GM19023 (cell line): ENCODE data around the gene ATL2.
"Not testable (repeated sequence)": the region's sequence is repeated elsewhere in the genome, so short reads cannot be mapped to it uniquely, and the experiment has no call there.

Experiments
- ATAC-seq: cut with Tn5 transposase; IDR thresholded peaks from one replicate; pipeline ENCODE4 v1.9.1; 2021; ENCODE audit warnings: mild to moderate bottlenecking, moderate library complexity; ENCODE audit not compliant: unreplicated experiment

ATL2 gene

GRCh38 chr2:38394041-38394440 lies 17.0 kb upstream of the ATL2 start:
- no peak for ATAC-seq

- no peak for ATAC-seq
These were observed 13.9 kb upstream of the ATL2 start for GRCh38 chr2:38390947-38391346.

DNA sequence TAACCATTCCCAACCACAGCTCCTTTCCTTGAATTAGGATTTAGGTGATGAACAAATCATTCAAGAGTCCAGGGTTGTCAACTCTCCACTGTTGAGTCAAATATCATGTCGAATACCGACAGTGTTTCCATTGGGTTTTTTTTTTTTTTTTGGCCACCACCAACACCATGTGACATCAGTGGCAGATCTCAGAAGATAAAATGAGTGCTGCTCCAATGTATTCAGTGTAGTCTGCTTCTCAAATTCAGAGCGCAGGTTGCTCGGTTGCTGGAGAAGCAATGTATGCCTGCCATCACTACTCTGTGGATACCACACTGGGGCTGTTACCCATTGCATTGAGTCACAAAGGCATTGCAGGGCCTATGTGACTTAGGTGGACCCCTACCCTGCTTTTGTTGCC lies 10.8 kb upstream of the ATL2 start:
- ATAC-seq = no peak

GRCh38 chr2:38386821-38387220 lies 9.7 kb upstream of the ATL2 start:
- no peak for ATAC-seq

DNA sequence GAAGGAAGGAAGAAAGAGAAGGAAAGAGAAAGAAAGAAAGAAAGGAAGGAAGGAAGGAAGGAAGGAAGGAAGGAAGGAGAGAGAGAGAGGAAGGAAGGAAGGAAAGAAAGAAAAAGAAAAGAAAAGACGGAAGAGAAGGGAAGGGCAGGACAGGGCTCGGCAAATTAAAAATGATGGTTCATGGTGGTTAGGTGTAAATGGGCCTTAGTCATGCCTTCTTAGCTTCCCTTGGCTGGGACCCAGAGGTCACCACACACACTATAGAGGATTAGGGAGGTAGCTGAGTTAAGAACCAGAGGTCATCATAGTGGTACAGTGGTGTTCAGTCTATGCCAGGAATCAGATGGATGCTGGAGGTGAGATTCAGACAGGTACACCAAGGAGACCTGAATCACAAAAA lies 9.3 kb upstream of the ATL2 start:
- no peak for ATAC-seq

- ATAC-seq = no peak
These were observed 7.3 kb upstream of the ATL2 start for GRCh38 chr2:38384338-38384737.

DNA sequence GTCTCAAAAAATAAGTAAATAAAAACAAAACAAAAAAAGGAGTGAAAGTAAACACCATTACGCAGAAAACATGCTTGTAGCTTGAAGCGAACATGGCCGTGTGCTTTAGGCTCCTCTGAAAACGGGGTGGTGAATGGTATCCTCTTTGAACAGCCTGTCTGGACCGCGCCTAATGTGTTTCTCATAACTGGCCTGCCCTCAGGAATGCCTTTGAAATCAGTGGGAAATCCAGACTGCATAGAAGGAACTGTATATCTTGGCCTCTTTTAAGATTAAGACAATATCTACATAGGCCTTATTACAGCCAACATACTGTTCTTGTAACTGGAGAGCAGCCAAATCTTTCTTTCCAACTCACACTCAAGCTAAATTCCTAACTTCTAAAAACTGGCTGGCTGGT lies 6.7 kb upstream of the ATL2 start:
- ATAC-seq = not testable (repeated sequence)

DNA sequence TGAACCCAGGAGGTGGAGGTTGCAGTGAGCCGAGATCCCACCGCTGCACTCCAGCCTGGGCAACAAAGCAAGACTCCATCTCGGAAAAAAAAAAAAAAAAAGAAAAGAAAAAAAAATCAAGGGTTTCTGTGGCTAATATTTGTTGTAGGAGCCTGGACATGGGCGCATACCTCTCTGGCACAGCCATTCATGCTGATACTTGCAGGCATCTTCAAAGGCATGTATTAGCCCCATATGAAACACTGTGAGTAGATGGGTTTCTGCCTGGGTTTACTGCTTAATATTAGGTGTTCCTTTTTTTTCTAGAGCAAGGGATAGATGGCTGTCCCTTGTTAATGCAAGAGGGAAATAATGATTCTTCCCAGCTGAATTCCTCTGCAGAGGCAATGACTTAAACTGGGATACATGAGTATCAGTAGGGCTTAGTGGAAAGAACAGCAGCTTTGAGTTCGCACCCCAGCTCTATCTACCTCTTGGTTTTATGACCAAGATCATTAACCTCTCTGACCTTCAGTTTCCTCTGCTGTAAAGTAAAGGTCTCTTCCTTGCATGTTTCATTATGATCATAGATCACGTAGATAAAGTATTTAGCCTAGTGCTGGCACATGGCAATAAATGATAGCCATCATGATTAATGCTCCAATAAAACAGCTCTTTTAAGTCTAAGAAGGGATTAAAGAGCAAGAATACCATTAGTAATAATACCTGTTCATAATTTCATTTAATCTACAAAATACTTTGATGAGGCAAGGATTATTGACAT lies 4.5 kb upstream of the ATL2 start:
- ATAC-seq = no peak

DNA sequence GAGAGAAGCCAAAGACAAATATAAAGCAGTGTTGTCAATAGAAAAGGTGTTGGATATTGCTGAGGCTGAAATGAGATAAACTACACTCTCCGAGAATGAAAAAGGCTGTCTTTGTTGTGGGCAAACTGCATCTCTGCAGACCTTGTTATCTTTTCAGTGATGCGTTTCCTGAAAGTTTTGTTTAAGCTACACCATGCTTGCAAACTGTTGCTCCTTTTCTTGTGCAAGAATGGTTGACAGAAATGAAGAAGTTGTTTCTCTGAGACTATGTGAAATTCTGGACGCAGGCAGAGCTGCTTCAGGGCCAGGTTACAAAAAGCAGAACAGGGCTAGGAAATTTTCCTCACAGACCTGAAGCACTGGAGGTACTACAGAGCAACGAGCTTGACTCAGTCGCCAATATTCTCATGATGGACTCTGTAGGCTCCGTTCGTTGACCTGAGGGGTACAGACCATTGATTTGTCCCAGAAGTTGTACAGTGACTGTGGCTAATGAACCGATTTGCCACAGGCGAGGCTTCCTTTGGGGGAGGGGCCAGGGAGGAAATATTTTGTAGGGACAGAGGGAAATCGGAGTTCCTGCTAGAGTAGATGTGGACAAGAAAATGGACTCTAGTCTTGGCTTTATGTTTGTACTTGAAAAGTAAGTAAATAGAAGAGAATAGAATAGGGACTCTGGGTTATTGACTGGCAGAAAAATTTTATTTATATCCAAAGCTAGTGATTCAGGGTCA lies 3.5 kb upstream of the ATL2 start:
- ATAC-seq = no peak

DNA sequence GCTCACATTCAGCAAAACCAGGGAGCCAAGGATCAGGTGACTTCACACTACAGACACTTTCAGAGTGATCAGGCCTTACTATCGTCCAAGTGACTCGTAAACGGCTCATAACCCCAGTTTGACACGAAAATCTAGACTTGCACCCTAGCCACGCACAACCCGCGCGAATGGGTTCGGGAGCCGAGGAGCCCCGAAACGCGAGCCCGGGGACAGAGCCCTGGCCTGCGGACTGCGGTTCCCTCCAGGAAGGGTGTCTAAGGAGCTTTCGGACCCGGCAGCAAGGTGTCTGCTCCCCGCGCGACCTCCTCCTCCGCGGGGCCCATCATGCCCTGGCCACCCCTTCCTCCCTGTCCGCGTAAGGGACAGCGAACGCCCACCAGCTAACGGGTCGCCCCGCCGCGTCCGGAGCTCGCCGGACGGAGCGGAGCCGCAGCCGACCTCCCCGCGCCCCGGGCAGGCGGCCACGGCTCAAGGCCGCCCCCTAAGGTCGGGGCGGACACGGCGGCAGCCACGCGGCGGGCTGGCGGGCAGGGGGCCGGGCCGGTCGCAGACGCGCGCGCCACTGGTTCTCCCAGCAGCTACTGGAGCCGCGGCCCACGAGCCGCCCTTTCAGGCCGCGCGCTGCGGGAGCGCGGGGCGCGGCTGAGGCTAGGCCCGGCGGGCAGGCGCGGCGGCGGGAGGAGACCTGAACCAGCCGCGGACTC lies 575 bp downstream of the ATL2 start:
- peak; percentile 78 for ATAC-seq

GRCh38 chr2:38375696-38376345 lies 1.3 kb downstream of the ATL2 start:
- no peak for ATAC-seq

GRCh38 chr2:38374984-38375383 lies 2.1 kb downstream of the ATL2 start:
- ATAC-seq = no peak

- no peak for ATAC-seq
These were observed 5.8 kb downstream of the ATL2 start for GRCh38 chr2:38371235-38371634.

GRCh38 chr2:38370664-38371063 lies 6.4 kb downstream of the ATL2 start:
- ATAC-seq = no peak

GRCh38 chr2:38362232-38362631 lies 14.8 kb downstream of the ATL2 start:
- no peak for ATAC-seq

- ATAC-seq = no peak
These were observed 16.9 kb downstream of the ATL2 start for GRCh38 chr2:38360177-38360576.

- no peak for ATAC-seq
These were observed 23.7 kb downstream of the ATL2 start for GRCh38 chr2:38353402-38353801.

DNA sequence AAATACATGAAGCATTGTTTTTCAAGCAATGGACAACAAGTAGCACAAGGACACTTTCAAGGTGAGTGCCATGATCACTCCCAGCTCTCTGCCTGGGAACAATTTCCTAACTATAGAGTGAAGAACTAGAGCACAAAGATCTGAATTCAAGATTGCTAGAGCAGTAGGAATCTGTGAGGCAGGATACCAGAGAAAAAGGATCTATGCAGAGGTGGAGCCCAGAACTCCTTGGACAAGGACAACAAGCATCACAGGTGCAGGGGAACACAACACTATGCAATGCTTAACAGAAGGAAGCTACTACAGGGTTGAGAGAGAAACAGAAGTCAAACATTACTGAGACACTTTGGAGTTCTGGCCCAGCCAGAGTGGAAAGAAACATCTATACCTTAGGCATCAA lies 24.7 kb downstream of the ATL2 start:
- no peak for ATAC-seq

DNA sequence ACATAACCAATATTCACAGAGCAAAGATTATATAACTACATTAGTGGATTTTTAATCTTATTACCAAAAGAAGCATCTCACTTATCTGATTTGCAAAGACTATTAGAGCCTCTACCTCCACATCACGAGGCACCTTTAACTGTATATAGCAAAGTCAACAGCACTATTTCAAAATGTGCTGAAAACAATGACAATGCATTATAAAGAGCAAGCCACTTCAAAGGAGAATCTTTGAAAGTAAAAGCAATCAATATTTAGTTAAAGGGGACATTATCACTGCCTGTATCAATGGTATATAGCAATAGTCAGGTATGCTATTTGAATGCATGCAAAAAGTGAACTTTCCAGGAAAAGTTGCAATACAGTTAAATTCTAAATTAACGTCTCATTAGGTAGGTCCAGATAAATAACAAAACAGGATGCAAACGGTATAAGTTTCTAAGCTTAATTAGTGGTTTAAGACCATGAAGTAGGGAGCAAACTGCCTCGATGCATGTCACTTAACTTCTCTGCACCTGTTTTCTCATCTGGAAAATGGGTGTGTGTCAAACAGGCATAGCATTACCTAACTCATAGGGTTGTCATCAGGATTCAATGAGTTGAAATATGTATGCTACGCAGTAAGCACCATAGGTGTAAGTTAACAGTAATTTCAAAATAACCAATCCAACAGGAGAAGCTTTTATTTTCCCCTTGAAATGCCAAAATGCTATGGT lies 31.6 kb downstream of the ATL2 start:
- no peak for ATAC-seq

GRCh38 chr2:38344813-38345212 lies 32.3 kb downstream of the ATL2 start:
- no peak for ATAC-seq

- no peak for ATAC-seq
These were observed 33.9 kb downstream of the ATL2 start for GRCh38 chr2:38343212-38343611.
